ENCODE data around the gene AMACR. TPM values are rescaled to one million over a fixed set of nuclear protein-coding genes. Genes with fewer than 3 reads are reported as not detected.
A peak's percentile ranks its signal among the peaks of the same experiment; 100 is the strongest.

Gene AMACR
- total RNA-seq, 1 donor from 2014 or later = 7.7 TPM

GRCh38 chr5:33985447-33985846 lies 22.4 kb downstream of the AMACR start:
- intact Hi-C loops (cut with micrococcal nuclease) = no loop called here
- Mint-ChIP-seq H3K36me3 (ENCODE audit: low read depth) (peaks cover 24% of the 10 kb centered on the region), H3K9me3 (peaks cover 8% of the 10 kb centered on the region), H3K4me3 (no peak overlapping the region), H3K27me3 (no peaks in the 10 kb centered on the region), H3K4me1 (no peaks in the 10 kb centered on the region), H3K27ac (no peak overlapping the region)
- no peak for DNase-seq

- H3K36me3 Mint-ChIP-seq (ENCODE audit: low read depth) = peaks cover 24% of the 10 kb centered on the region
- H3K9me3 Mint-ChIP-seq = peaks cover 8% of the 10 kb centered on the region
- no peaks in the 10 kb centered on the region for H3K27me3 Mint-ChIP-seq
- intact Hi-C loops (cut with micrococcal nuclease) = no loop called here
- DNase-seq = no peak
- H3K4me3 Mint-ChIP-seq = no peak within 1 kb of the TSS
- H3K27ac Mint-ChIP-seq = no peak within 1 kb of the TSS
- H3K4me1 Mint-ChIP-seq = no peaks in the 10 kb centered on the region
Observed at GRCh38 chr5:33984671-33985124, 23.2 kb downstream of the AMACR start, which contains the start of gene SLC45A2. SLC45A2 (minus strand) TSS chr5:33984693; CDS start chr5:33984583, 110 bp downstream.

GRCh38 chr5:33984178-33984577 lies 23.7 kb downstream of the AMACR start:
- Mint-ChIP-seq H3K4me3 (no peak overlapping the region), H3K4me1 (no peaks in the 10 kb centered on the region), H3K27me3 (no peaks in the 10 kb centered on the region), H3K36me3 (ENCODE audit: low read depth) (peaks cover 21% of the 10 kb centered on the region), H3K27ac (no peak overlapping the region), H3K9me3 (peaks cover 8% of the 10 kb centered on the region)
- intact Hi-C loops (cut with micrococcal nuclease) = no loop called here
- no peak for DNase-seq

DNA sequence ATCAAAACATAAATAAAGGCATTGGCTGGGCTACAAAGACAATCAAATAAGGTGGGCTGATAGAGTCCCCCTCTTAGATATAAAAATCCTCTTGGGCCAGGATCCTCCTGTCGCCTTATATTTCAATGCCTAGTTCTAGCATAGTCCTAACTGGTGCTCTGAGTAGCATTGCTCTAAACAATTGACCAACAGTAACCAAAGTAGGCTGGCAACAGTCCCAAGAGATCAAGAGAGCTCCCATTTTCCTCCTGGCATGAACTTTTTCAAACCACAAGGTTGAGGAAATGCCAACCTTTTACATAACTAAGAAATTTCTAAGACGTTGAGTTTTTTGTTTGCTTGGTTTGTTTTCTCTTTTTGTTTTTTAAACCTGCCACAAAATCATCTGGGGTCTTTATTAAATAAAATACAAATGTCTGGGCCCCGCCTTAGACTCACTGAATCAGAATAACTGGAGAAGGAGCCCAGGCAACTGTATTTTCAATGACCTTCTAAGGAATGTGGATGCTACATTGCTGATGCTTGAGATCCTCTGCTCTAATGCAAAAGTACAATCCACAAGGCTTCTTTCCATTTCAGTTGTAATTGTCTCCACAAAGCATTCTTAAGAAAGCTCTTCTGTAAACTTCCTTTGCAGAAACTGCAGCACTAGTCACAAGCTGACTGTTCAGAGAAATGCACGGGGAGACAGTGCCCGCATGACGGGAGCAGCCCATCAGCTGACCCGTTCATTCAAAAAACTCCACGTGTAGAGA lies 26.3 kb downstream of the AMACR start:
- DNase-seq = no peak
- intact Hi-C loops (cut with micrococcal nuclease) = no loop called here
- H3K27me3 Mint-ChIP-seq = peaks cover 2% of the 10 kb centered on the region
- peaks cover 3% of the 10 kb centered on the region for H3K36me3 Mint-ChIP-seq (ENCODE audit: low read depth)
- no peaks in the 10 kb centered on the region for H3K4me1 Mint-ChIP-seq
- no peak overlapping the region for H3K4me3 Mint-ChIP-seq
- no peak overlapping the region for H3K27ac Mint-ChIP-seq
- H3K9me3 Mint-ChIP-seq = no peaks in the 10 kb centered on the region

GRCh38 chr5:33980030-33980429 lies 27.8 kb downstream of the AMACR start:
- no peak overlapping the region for H3K27ac Mint-ChIP-seq
- H3K36me3 Mint-ChIP-seq (ENCODE audit: low read depth) = no peaks in the 10 kb centered on the region
- intact Hi-C loops (cut with micrococcal nuclease) = no loop called here
- H3K27me3 Mint-ChIP-seq = peaks cover 7% of the 10 kb centered on the region
- no peaks in the 10 kb centered on the region for H3K4me1 Mint-ChIP-seq
- H3K9me3 Mint-ChIP-seq = no peaks in the 10 kb centered on the region
- no peak overlapping the region for H3K4me3 Mint-ChIP-seq
- DNase-seq = no peak

GRCh38 chr5:33978306-33978705 lies 29.5 kb downstream of the AMACR start:
- Mint-ChIP-seq H3K27ac (no peak overlapping the region), H3K4me1 (peaks cover 4% of the 10 kb centered on the region), H3K36me3 (ENCODE audit: low read depth) (no peaks in the 10 kb centered on the region), H3K27me3 (peaks cover 9% of the 10 kb centered on the region), H3K4me3 (no peak overlapping the region), H3K9me3 (no peaks in the 10 kb centered on the region)
- no peak for DNase-seq
- intact Hi-C loops (cut with micrococcal nuclease) = loop anchor here (10.0 kb wide), 1 partner anchor 544 kb away; no protein-coding TSS in a partner anchor

DNA sequence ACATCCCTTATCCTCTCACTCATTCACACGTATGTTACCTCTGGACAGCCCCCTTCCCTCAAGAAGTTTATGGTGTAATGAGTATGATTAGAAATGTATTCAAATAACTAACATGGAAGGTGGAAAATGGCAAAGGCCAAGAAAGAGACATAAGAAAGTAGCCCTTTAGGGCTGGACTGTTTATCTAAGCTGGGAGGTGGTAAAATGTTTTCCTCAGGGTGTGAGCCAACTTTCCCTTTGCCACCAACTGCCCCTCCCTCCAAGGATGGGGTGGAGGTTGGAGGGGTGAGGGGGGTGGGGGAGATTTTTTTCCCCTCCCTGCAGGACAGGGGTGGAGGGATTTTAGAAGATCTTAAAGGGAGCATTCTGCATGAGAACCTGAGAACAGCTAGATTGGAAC lies 31.5 kb downstream of the AMACR start:
- peaks cover 10% of the 10 kb centered on the region for H3K4me1 Mint-ChIP-seq
- no peak overlapping the region for H3K27ac Mint-ChIP-seq
- H3K4me3 Mint-ChIP-seq = no peak overlapping the region
- peaks cover 11% of the 10 kb centered on the region for H3K27me3 Mint-ChIP-seq
- no peak for DNase-seq
- H3K9me3 Mint-ChIP-seq = no peaks in the 10 kb centered on the region
- no peaks in the 10 kb centered on the region for H3K36me3 Mint-ChIP-seq (ENCODE audit: low read depth)
- intact Hi-C loops (cut with micrococcal nuclease) = loop anchor here (10.0 kb wide), 1 partner anchor 542 kb away; no protein-coding TSS in a partner anchor

GRCh38 chr5:33975852-33976251 lies 32.0 kb downstream of the AMACR start:
- H3K27ac Mint-ChIP-seq = no peak overlapping the region
- peaks cover 10% of the 10 kb centered on the region for H3K4me1 Mint-ChIP-seq
- no peaks in the 10 kb centered on the region for H3K9me3 Mint-ChIP-seq
- no peak for DNase-seq
- peaks cover 11% of the 10 kb centered on the region for H3K27me3 Mint-ChIP-seq
- H3K4me3 Mint-ChIP-seq = no peak overlapping the region
- no peaks in the 10 kb centered on the region for H3K36me3 Mint-ChIP-seq (ENCODE audit: low read depth)
- intact Hi-C loops (cut with micrococcal nuclease) = loop anchor here (10.0 kb wide), 1 partner anchor 541 kb away; no protein-coding TSS in a partner anchor

GRCh38 chr5:33973271-33973670 lies 34.6 kb downstream of the AMACR start:
- peaks cover 10% of the 10 kb centered on the region for H3K4me1 Mint-ChIP-seq
- intact Hi-C loops (cut with micrococcal nuclease) = loop anchor here (2.0 to 10.0 kb wide), 2 partner anchors 50 to 538 kb away; no protein-coding TSS in a partner anchor
- peaks cover 12% of the 10 kb centered on the region for H3K27me3 Mint-ChIP-seq
- peak overlapping the region; percentile 34 for H3K4me3 Mint-ChIP-seq
- no peak overlapping the region for H3K27ac Mint-ChIP-seq
- no peak for DNase-seq
- no peaks in the 10 kb centered on the region for H3K36me3 Mint-ChIP-seq (ENCODE audit: low read depth)
- no peaks in the 10 kb centered on the region for H3K9me3 Mint-ChIP-seq

- Mint-ChIP-seq H3K36me3 (ENCODE audit: low read depth) (no peaks in the 10 kb centered on the region), H3K9me3 (no peaks in the 10 kb centered on the region), H3K4me1 (peaks cover 13% of the 10 kb centered on the region), H3K27me3 (peaks cover 6% of the 10 kb centered on the region), H3K4me3 (no peak overlapping the region), H3K27ac (no peak overlapping the region)
- intact Hi-C loops (cut with micrococcal nuclease) = loop anchor here (10.0 kb wide), 1 partner anchor 535 kb away; no protein-coding TSS in a partner anchor
- peak; percentile 71 for DNase-seq
Observed at GRCh38 chr5:33969572-33970452, 38.0 kb downstream of the AMACR start.

GRCh38 chr5:33968211-33969005 lies 39.4 kb downstream of the AMACR start:
- Mint-ChIP-seq H3K27ac (no peak overlapping the region), H3K4me1 (peaks cover 12% of the 10 kb centered on the region), H3K27me3 (peaks cover 5% of the 10 kb centered on the region), H3K36me3 (ENCODE audit: low read depth) (no peaks in the 10 kb centered on the region), H3K9me3 (no peaks in the 10 kb centered on the region), H3K4me3 (no peak overlapping the region)
- DNase-seq = no peak
- intact Hi-C loops (cut with micrococcal nuclease) = no loop called here

GRCh38 chr5:33966805-33967204 lies 41.0 kb downstream of the AMACR start:
- intact Hi-C loops (cut with micrococcal nuclease) = no loop called here
- DNase-seq = no peak
- Mint-ChIP-seq H3K36me3 (ENCODE audit: low read depth) (no peaks in the 10 kb centered on the region), H3K27me3 (peaks cover 3% of the 10 kb centered on the region), H3K27ac (no peak overlapping the region), H3K4me1 (peaks cover 6% of the 10 kb centered on the region), H3K9me3 (no peaks in the 10 kb centered on the region), H3K4me3 (no peak overlapping the region)

GRCh38 chr5:33964132-33964700 lies 43.6 kb downstream of the AMACR start:
- peaks cover 13% of the 10 kb centered on the region for H3K27me3 Mint-ChIP-seq

More at GRCh38 chr5:33964132-33964700, 43.6 kb downstream of the AMACR start:
- intact Hi-C loops (cut with micrococcal nuclease) = no loop called here
- no peak for DNase-seq
- no peak overlapping the region for H3K4me3 Mint-ChIP-seq
- no peaks in the 10 kb centered on the region for H3K9me3 Mint-ChIP-seq
- no peaks in the 10 kb centered on the region for H3K36me3 Mint-ChIP-seq (ENCODE audit: low read depth)
- H3K4me1 Mint-ChIP-seq = peaks cover 6% of the 10 kb centered on the region
- H3K27ac Mint-ChIP-seq = no peak overlapping the region
